ENCODE measurements around the gene YTHDC2.

YTHDC2 gene

DNA sequence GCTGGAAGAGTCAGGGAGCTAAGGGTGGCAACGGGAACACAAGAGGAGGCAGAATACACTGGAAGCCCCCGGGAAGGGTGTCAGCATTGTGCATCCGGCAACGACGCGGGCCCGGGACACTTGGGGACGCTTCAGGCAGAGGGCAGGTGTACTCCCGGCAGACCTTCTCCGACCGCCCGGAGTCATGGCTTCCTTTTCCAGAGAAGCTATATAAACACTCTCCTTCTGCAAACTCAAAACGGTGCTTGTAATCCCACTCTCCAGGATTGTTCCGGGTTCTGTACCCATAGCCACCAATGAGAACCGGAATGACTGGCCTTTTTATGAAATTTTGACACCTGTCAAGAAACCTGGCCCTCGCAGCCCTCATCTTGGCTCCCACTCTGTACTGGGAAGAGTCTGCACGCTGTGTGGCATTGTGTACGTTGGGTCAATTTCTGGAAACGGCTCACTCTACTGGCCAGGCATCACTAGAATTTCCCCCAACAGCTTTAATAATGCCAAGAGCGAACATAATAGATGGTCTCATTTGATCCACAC, 24.8 kb upstream of the YTHDC2 start:
- peak overlapping the region; percentile 63 for H3K4me3 ChIP-seq (ENCODE audit: control insufficient read depth, low read depth, low read length)
- peak; percentile 14 for DNase-seq (ENCODE audit: low read depth)
- TF ChIP-seq, protein P1, sequence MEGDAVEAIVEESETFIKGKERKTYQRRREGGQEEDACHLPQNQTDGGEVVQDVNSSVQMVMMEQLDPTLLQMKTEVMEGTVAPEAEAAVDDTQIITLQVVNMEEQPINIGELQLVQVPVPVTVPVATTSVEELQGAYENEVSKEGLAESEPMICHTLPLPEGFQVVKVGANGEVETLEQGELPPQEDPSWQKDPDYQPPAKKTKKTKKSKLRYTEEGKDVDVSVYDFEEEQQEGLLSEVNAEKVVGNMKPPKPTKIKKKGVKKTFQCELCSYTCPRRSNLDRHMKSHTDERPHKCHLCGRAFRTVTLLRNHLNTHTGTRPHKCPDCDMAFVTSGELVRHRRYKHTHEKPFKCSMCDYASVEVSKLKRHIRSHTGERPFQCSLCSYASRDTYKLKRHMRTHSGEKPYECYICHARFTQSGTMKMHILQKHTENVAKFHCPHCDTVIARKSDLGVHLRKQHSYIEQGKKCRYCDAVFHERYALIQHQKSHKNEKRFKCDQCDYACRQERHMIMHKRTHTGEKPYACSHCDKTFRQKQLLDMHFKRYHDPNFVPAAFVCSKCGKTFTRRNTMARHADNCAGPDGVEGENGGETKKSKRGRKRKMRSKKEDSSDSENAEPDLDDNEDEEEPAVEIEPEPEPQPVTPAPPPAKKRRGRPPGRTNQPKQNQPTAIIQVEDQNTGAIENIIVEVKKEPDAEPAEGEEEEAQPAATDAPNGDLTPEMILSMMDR (conservative IDR thresholded peaks at IDR 0.05; ENCODE audit: control insufficient read depth, insufficient read depth, low read depth, low read length), result no peak

DNA sequence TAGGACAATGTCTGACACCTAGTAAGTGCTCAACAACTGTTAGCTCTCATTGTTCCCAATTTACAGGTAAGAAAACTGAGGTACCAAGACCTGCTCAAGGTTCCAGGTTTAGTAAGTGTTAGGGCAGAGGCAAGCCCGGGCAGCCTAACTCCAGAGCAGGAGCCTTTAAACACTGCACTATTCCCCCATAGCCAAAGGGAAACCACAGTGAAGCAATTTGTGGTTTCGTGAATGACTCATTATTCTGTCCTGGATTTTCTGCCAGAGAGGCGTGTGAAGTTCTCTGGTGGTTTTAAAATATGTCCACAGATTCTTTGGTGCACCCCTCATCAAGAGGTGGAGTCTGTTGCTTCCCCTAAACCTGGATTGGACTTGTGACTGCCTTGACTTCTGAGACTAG, 24.2 kb upstream of the YTHDC2 start:
- no peak overlapping the region for H3K4me3 ChIP-seq (ENCODE audit: control insufficient read depth, low read depth, low read length)
- peak; percentile 99 for DNase-seq (ENCODE audit: low read depth)
- TF ChIP-seq, protein P1 (conservative IDR thresholded peaks at IDR 0.05; ENCODE audit: control insufficient read depth, insufficient read depth, low read depth, low read length), result no peak

DNA sequence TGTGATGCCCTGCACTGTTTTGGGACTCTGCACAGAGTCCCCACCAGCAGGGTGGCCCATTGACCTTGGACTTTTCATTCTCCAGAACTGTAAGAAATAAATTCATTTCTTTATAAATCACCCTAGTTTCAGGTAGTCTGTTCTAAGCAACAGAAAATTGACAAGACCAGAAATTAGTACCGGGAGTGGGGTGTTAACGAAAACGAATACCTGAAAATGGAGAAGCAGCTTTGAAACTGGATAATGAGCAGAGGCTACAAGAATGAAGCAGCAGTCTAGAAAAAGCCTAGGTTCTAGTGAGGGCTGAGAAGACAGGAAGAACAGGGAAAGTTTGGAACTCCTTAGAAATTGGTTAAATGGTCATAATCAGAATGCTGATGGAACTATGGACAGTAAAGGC, 23.2 kb upstream of the YTHDC2 start:
- no peak overlapping the region for H3K4me3 ChIP-seq (ENCODE audit: control insufficient read depth, low read depth, low read length)
- TF ChIP-seq, protein P1 (conservative IDR thresholded peaks at IDR 0.05; ENCODE audit: control insufficient read depth, insufficient read depth, low read depth, low read length), result no peak
- no peak for DNase-seq (ENCODE audit: low read depth)

DNA sequence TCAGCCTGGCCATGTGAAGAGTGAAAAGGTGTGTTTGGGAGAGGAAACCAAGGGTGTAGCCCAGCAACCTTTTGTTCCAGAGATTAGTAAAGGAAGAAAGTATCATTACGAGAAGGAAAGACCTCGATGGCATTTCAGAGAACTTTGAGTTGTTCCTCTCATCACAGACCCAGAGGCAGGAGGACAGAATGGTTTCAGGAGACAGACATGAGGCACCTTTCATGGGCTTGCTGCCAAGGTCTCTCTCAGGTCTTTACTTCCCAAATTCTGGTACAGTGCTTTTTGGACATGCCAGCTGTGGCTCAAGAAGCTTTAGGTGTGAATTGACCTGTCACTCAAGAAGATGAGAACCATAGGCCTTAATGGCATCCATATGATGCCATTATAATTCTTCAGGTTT, 22.5 kb upstream of the YTHDC2 start:
- no peak for DNase-seq (ENCODE audit: low read depth)
- H3K4me3 ChIP-seq (ENCODE audit: control insufficient read depth, low read depth, low read length), result no peak overlapping the region
- TF ChIP-seq, protein P1 (conservative IDR thresholded peaks at IDR 0.05; ENCODE audit: control insufficient read depth, insufficient read depth, low read depth, low read length), result no peak

DNA sequence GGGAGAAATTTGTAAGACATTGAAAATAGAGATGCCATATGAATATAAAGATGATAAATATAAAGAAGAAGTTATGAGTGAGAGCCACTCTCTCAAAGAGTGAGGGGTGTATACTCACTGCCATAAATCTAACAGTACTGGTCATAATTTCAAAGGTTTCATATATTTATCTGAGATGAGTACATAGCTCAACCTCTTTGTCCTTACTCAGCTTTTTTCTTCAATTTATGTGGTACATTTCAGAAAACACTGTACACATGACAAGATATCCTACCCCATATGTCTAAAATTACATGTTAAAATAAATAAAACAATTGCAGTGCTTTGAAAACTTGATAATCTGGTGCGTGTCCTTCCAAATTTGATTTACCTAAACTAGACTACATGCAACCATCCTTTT, 20.0 kb upstream of the YTHDC2 start:
- TF ChIP-seq, protein P1 (conservative IDR thresholded peaks at IDR 0.05; ENCODE audit: control insufficient read depth, insufficient read depth, low read depth, low read length), result no peak
- H3K4me3 ChIP-seq (ENCODE audit: control insufficient read depth, low read depth, low read length), result no peak overlapping the region
- no peak for DNase-seq (ENCODE audit: low read depth)

DNA sequence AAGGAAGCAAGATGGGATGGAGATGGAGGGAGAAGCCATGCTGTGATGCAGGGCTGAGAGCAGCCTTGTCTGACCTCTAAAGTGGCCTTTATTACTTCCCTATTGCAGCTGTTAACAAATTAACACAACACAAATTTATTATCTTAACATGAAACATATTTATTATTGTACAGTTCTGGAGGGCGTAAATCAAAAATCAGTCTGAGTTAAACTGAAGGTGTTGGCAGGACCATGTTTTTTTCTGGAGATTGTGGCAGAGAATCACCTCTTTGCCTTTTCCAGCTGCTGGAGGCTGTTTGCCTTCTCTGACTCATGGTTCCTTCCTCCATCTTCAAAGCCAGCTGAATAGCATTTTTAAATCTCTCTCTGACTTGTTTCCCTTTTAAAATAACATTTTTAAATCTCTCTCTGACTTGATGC, 18.1 kb upstream of the YTHDC2 start:
- TF ChIP-seq, protein P1 (conservative IDR thresholded peaks at IDR 0.05; ENCODE audit: control insufficient read depth, insufficient read depth, low read depth, low read length), result no peak
- peak; percentile 52 for DNase-seq (ENCODE audit: low read depth)
- H3K4me3 ChIP-seq (ENCODE audit: control insufficient read depth, low read depth, low read length), result no peak overlapping the region

DNA sequence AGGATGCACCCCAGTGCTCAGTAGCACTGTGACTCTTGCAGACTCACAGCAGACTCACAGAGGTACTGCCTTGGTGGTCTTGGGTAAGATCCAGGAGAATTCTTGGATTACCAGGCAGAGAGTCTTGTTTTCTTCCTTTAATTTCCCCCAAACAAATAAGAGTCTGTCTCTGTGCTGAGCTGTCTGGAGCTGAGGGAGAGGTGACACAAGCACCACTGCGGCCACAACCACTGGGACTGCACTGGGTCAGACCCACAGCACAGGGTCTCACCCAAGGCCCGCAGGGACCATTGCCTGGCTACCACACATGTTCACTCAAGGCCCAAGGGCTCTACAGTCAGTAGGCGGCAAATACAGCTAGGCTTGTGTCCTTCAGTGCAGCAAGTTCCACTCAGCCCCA, 11.4 kb upstream of the YTHDC2 start:
- H3K4me3 ChIP-seq (ENCODE audit: control insufficient read depth, low read depth, low read length), result no peak overlapping the region

More for the DNA sequence above, 11.4 kb upstream of the YTHDC2 start:
- no peak for DNase-seq (ENCODE audit: low read depth)
- TF ChIP-seq, protein P1 (conservative IDR thresholded peaks at IDR 0.05; ENCODE audit: control insufficient read depth, insufficient read depth, low read depth, low read length), result no peak
